ENCODE results near the gene GHDC. TPM values are rescaled to one million over a fixed set of nuclear protein-coding genes. Genes with fewer than 3 reads are reported as not detected.
A peak's percentile ranks its signal among the peaks of the same experiment; 100 is the strongest.
"Not testable (repeated sequence)": the region's sequence is repeated elsewhere in the genome, so short reads cannot be mapped to it uniquely, and the experiment has no call there.

Gene GHDC
- total RNA-seq, 2 donors from 2014 or later = 10.5 to 25.3 TPM

DNA sequence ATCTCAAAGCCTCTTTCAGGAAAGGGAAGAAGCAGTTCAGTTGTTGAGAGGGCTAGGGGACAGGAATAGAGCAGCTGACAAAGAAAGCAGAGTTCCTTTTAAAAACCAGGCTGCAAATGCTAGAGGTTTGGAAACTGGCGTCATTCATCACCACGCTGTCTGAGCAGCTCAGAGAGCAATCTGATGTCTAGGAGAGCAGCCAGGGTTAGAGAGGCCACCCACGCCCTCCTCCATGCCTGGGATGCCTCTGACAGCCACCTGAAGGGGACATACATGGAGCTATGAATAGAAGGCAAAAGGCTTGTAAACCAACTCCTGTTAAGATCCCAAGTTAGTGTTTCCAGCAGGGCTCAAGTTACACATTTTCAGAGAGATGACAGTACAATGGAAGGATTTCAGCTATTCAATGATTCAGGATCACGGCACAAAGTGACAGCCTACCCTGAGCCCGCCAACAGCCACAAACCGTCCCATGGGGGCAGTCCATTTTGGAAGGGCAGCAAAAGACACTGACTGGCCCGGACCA is 51.9 kb downstream of the GHDC start:
- peak overlapping the region in 1 of 2 donors; percentile 58 for H3K27ac Mint-ChIP-seq
- DNase-seq (ENCODE audit: low spot score in 2 of 2) (no peak), ATAC-seq (no peak)
- H3K36me3 Mint-ChIP-seq = peaks cover 0 to 9% of the 10 kb centered on the region in 2 donors
- no peaks in the 10 kb centered on the region for H3K9me3 Mint-ChIP-seq

GRCh38 chr17:42141382-42141781 is 52.9 kb downstream of the GHDC start:
- no peak for ATAC-seq
- Mint-ChIP-seq H3K27ac (peak overlapping the region in 1 of 2 donors; percentile 22), H3K9me3 (no peaks in the 10 kb centered on the region), H3K36me3 (peaks cover 0 to 9% of the 10 kb centered on the region in 2 donors)
- DNase-seq (ENCODE audit: low spot score in 2 of 2) = no peak

- peaks cover 3 to 13% of the 10 kb centered on the region in 2 donors for H3K36me3 Mint-ChIP-seq
- not testable (repeated sequence) for ATAC-seq; H3K9me3 Mint-ChIP-seq; DNase-seq (ENCODE audit: low spot score in 2 of 2)
- peak overlapping the region in 1 of 2 donors; percentile 22 for H3K27ac Mint-ChIP-seq
These were observed 53.6 kb downstream of the GHDC start for GRCh38 chr17:42140690-42141089.

Other genes starting within 250 kb of the GHDC start
- gene CNP, start 227.7 kb downstream of the GHDC start, total RNA-seq = 10 to 100 TPM; 63.1 to 85.3 TPM
- gene DNAJC7, start 177.1 kb downstream of the GHDC start, total RNA-seq = 100 to 1,000 TPM; 109 to 122 TPM
- 10 to 100 TPM; 16.7 to 17.5 TPM for gene NKIRAS2, start 174.4 kb downstream of the GHDC start, total RNA-seq
- under 1 TPM; 0.16 to 0.37 TPM for gene C17orf113, start 143.9 kb downstream of the GHDC start, total RNA-seq
- under 1 TPM in 1 of 2 donors, not detected in 1; 0.82 TPM for gene ZNF385C, start 96.0 kb downstream of the GHDC start, total RNA-seq
- gene DHX58, start 81.8 kb downstream of the GHDC start, total RNA-seq = 10 to 100 TPM; 39.6 to 40.2 TPM
- 10 to 100 TPM; 47.4 to 69.6 TPM for gene KAT2A, start 73.1 kb downstream of the GHDC start, total RNA-seq
- gene HSPB9, start 71.7 kb downstream of the GHDC start, total RNA-seq = under 1 TPM in 1 of 2 donors, not detected in 1; 0.23 TPM
- 10 to 100 TPM; 44.5 to 45.7 TPM for gene RAB5C, start 39.5 kb downstream of the GHDC start, total RNA-seq
- under 1 TPM; 0.23 to 0.54 TPM for gene KCNH4, start 13.4 kb downstream of the GHDC start, total RNA-seq
- gene HCRT, start 9.0 kb downstream of the GHDC start, total RNA-seq = not detected
- 100 to 1,000 TPM; 117 to 207 TPM for gene STAT5B, start 81.9 kb upstream of the GHDC start, total RNA-seq
- 100 to 1,000 TPM; 171 to 177 TPM for gene STAT5A, start 94.0 kb upstream of the GHDC start, total RNA-seq
- gene STAT3, start 193.9 kb upstream of the GHDC start, total RNA-seq = 100 to 1,000 TPM; 189 to 505 TPM
- gene CAVIN1, start 228.8 kb upstream of the GHDC start, total RNA-seq = 1 to 10 TPM in 1 of 2 donors, under 1 TPM in 1; 0.11 to 9.4 TPM